GM18873 (cell line): ENCODE data around the gene C16orf90.
"Not testable (repeated sequence)": the region's sequence is repeated elsewhere in the genome, so short reads cannot be mapped to it uniquely, and the experiment has no call there.

ENCODE experiments used
- ATAC-seq: cut with Tn5 transposase; IDR thresholded peaks from one replicate; pipeline ENCODE4 v1.9.1; 2021; ENCODE audit warnings: mild to moderate bottlenecking, moderate library complexity, moderate number of reproducible peaks; ENCODE audit not compliant: unreplicated experiment, low FRiP score

The C16orf90 gene

DNA sequence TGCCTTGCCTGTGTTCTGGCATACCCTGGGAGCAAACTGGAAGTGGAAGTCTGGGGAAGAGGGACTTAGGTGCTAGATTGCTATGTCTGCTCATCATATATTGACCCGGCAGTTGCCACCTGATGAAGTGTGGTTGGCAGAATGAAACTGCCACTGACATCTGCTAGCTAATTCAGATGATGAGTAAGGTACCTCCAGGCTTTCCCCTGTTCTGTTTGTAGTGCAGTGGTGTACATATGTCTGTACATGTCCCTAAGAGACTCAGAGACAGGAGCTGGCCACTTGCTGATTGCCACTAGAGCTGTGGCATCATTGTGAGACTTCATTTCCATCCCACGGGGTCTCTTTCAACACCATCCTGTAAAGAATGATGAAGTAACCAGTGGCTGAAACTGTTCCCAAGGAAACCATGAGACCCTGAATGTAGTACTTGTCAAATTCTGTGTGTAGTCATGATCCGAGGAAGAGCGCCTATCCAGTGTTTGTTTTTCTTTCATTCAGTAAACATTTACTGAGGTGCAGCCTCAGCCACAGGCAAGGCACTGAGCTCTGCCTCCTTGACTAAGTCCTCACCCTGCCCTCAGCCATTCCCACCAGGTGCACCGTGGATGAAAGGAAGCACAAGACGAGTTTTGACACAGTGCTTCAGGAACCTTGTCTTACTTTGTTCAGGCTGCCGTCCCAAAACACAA, 18.7 kb upstream of the C16orf90 start:
- ATAC-seq = no peak

DNA sequence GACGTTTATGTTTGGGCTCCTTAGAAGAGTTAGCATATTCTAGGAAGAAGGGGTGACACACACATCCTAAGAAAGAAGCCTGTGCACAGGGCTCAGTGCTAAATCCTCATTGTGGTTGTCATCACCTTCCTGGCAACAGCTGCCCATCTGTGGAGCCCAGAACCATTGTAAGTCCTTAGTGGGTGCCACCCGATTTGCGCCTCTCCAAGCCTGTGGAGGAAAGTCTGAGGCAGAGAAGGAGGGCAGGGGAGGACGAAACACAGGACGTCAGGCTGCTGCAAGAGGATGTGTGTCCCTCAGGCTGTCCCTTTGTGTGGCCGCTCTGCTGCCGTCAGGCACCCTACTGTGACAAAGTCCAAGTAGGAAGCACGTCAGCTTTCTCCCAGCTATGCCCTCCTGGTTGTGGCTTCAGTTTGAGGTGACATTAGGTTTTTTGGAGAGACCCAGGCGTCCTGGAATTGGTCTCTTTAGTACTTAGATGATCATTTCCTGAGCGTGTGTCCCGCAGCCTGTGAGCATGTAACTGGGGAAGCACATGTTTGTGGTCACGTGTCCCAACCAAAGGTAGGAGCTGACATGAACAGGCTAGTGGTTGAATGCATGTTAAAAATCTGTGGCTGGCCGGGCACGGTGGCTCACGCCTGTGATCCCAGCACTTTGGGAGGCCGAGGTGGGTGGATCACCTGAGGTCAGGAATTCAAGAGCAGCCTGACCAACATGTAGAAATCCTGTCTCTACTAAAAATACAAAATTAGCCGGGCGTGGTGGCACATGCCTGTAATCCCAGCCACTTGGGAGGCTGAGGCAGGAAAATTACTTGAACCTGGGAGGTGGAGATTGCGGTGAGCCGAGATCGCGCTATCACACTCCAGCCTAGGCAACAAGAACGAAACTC, 16.2 kb upstream of the C16orf90 start:
- ATAC-seq = no peak

DNA sequence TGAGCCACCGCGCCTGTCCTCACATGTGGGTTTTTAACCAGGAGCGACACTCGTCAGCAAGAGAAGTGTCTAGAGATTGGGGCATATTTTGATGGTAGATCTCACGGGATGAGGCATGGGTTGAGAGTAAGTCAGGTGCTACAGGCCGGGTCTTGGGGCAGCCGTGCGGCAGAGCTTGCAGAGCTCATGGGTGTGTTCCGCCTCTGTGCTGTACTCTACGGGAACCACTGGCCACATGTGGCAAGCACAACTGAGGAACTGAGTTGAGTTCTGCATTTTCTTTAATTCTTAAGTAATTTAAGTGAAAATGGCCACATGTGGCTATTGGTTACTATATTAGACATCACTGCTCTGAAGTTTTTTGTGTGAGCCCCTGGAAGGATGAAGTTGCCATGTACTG, 15.1 kb upstream of the C16orf90 start:
- no peak for ATAC-seq

DNA sequence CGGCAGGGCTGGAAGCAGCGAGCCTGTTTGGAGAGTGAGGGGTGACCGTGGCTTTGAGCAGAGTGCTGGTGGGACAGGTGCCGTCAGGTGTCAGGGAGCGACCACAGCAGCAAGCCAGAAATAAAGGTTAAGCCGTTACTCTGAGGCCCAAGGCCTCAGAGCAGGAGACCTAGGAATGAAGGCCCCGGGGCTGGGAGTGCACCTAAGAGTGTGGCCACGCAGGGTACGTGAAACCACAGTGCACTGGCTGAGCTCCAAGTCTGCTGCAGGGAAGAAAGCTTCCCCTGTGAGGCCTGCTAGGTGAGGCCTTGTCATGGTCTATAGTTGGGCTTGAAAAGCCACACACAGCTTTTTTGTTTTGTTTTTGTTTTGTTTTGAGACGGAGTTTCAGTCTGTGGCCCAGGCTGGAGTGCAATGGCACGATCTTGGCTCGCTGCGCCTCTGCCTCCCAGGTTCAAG, 14.2 kb upstream of the C16orf90 start:
- ATAC-seq = no peak

DNA sequence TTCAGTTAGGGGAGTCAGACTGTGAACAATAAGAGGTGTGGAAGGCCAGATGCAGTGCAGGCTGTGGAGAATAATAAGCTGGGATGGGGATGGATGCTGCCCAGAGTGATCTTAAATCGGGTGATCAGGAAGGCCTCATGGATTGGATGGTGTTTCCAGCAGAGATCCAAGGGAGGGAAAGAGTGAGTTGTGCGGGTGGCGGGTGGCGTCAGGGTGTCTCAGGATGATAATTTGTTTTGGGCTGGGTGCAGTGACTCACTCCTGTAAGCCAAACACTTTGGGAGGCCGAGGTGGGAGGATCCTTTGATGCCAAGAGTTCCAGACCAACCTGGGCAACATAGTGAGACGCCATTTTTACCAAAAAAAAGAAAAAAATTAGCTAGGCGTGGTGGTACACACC, 13.4 kb upstream of the C16orf90 start:
- no peak for ATAC-seq

DNA sequence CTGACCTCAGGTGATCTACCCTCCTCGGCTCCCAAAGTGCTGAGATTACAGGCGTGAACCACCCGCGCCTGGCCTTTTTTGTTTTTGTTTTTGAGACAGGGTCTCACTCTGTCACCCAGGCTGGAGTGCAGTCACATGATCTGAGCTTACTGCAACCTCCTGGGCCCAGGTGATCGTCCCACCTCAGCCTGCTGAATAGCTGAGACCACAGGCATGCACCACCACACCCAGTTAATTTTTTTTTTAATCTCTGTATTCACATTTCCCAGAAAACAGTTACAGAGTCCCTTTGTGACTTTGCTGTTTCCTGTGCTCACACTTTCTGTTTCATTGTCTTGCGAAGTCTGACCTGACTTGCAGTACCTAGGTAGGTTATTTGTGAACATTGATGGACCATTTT, 8.2 kb upstream of the C16orf90 start:
- ATAC-seq = no peak

DNA sequence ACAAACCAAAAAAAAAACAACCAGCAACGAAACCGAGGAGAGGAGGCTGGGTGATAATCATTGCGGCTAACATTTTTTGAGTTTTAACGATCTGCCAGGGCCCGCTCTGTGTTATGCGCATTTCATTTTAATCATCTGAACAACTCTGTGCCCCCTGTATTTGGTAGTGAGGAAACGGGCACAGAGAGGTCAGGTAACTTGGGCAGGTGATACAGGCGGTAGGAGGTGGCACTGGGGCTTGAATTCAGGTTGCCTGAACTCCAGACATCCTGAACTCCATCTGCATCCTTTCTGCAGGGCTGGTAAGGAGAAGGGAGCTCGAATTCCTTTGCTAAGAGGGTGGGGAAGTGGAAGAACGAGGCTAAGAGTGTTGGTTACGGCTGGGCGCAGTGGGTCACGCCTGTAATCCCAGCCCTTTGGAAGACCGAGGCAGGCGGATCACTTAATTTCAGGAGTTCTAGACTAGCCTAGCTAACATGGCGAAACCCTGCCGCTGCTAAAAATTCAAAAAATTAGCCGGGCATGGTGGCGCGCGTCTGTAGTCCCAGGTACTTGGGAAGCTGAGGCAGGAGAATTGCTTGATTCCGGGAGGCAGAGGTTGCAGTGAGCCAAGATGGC, 6.6 kb upstream of the C16orf90 start:
- no peak for ATAC-seq

DNA sequence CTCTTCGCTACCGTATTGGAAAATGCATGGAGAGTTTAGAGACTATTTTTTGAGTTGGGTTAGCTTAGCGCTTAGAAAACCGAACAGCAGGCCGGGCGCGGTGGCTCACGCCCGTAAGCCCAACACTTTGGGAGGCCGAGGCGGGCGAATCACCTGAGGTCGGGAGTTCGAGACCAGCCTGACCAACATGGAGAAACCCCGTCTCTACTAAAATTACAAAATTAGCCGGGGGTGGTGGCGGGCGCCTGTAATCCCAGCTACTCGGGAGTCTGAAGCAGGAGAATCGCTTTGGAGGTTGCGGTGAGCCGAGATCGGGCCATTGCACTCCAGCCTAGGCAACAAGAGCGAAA, 6.1 kb upstream of the C16orf90 start:
- not testable (repeated sequence) for ATAC-seq

DNA sequence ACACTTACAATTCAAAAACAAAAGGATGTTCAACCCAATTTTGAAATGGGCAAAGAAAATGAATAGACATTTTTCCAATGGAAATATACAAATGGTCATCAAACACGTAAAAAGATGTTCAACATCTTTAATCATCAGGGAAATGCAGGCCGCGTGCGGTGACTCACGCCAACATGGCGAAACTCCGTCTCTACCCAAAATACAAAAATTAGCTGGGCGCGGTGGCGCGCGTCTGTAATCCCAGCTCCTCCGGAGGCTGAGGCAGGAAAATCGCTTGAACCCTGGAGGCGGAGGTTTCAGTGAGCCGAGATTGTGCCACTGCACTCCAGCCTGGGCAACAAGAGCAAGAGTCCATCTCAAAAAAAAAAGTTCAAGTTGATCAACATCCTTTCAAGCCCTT, 3.7 kb upstream of the C16orf90 start:
- no peak for ATAC-seq

DNA sequence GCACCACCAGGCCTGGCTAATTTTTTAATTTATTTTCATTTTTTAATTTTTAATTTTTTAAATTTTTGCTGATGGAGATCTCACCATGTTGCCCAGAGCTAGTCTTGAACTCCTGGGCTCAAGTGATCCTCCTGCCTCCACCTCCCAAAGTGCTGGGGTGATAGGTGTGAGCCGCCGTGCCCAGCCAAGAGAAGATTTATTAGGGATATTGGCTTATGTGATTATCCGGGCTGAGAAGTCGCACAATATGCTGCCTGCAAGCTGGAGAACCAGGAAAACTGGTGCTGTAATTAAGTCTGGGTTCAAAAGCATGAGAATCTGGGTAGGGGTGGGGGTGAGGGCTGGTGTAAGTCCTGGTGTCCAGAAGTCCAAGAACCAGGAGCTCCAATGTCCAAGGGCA, 2.5 kb upstream of the C16orf90 start:
- no peak for ATAC-seq

DNA sequence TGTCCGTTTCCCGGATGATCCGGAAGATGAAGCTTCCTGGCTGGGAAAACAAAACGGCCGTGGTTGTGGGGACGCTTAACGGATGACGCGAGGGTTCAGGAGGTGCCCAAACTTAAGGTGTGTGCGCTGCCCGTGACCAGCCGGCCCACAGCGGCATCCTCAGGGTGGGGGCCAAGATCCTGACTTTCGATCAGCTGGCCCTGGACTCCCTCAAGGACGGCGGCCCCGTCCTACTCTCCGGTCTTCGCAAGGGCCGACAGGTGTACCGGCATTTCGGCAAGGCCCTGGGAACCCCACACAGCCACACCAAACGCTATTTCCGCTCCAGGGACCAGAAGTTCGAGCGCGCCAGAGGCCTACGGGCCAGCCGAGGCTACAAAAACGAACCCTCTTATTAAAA, 1.1 kb upstream of the C16orf90 start:
- ATAC-seq = no peak

DNA sequence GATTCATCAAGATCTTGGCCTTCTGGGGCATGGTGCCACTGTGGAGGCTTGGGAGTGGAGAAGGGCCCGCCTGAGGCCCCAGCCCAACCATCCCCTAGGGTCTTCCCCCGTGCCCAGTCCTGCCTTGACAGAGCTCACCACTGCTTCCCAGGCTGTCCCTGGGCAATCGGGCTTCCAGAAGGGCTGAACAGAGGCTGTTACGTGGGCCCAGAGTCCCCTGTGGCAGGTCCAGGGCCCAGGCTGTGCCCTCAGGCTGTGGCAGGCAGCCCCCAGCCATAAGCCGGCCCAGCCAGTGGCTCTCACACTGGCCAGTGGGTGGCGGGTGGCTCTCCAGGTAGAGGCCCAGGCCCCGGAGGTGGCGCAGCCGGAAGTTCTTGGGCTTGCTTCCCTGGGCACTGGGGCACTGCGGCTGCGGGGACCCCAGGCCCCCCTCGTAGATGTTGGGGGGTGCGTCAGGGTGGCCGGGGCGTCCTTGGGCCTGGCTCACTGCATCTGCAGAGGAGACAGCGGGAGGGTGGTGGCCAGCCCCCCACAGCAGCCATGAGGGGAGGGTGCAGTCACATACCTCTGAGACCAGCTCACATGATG, 809 bp downstream of the C16orf90 start:
- no peak for ATAC-seq

DNA sequence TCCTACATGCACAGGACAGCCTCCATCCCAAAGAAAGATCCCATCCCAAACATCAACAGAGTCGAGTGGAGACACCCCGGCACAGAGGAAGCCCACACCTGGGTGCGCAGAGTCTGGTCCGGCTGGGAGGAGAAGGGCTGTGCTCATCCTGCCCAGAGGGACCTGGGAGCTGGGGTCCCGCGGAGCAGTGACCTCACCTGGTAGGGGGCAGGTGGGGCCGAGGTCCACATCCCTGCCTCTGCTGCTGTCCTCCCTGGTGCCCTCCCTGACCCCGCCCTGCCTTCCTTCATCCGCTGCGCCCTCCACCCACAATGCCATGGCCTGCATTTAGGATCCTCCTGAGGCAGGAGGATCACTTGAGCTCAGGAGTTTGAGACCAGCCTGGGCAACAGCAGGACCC, 2.9 kb downstream of the C16orf90 start:
- no peak for ATAC-seq

DNA sequence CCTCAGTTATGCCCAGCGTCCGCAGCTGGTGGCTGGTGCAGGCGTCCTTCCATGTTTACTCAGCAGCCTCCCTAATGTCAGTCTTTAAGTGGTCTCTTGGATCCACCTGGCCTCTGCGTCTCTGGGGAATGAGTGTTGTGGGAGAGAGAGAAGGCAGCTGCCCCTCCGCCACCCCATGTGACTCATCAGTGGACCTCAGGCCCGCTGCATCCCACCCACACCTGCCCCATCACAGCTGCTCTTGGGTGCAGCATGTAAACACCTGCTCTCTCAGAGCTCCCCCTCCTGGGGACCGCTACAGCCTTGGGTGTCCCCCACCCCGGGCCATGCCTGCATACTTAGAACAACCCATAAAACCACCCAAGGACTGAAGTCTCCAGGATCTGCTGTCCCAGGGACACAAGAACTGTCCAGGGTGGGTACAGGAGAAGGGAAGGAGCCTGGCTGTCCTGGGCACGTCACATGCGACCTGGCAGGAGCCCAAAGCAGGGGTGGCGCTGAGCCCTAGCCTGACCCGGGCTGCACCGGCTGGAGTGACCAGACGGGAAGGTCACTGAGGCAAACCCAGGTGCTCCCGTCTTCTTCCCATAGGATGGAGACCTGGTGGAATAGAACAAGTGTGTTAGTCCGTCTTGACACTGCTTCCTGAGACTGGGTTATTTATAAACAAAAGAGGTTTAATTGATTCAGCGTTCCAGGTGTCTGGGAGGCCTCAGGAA, 4.2 kb downstream of the C16orf90 start:
- ATAC-seq = no peak

DNA sequence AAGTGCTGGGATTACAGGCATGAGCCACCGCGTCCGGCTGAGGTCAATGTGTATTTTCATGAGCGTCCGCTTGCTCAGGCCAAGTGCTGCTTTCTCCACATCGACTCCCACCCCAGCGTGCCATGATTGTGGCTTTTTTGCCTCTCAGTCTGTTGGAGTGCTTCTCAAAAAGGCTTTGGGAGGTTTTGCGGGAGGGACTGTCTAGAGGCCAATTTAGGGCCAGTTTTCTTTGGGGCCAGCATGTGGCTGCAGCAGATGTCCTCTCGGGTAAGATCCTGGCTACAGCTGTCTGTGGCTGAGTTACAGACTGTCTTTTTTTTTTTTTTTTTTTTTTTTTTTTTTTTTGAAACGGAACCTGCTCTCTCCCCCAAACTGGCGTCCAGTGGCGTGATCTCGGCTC, 6.5 kb downstream of the C16orf90 start:
- ATAC-seq = no peak

DNA sequence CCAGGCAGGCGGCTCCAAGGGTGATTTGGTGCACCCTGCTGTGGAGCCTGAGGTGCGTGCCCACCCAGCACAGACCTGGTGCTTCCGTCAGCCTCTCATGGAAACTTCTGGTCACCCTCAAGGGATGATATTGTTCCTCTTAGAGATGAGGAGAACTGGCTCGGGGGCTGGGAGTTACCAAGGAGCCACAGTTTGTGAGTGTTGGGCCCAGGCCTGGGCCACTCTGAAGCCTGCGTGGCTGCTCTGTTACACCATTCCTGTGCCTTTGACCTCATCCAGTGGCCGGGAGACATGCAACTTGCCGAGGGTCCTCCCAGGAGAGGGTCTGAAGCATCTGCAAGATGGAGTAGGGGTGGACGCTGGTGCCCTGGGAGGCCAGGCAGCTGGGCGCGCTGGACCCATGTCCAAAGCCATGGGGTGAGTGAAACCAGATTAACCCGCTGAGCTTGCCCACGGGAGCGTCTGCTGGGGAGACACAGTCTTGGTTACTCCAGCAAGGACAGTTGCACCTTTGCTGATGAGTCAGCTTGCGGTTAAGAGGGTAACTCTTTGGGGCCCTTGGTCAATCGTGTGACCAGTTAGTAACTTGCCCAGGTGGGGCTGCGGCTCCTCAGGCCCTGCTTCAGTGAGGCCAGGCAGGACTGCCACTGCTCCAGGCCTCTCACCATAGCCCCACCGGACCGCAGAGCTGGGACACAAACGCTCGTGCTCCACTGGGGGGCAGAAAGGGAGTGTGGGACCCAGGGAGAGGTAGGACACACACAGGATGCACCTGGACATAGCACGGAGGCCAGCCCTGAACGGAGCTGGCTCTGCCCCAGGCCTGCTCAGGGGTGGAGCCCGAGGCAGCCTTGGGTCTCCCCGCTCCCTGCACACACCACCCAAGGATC, 7.5 kb downstream of the C16orf90 start:
- ATAC-seq = no peak

DNA sequence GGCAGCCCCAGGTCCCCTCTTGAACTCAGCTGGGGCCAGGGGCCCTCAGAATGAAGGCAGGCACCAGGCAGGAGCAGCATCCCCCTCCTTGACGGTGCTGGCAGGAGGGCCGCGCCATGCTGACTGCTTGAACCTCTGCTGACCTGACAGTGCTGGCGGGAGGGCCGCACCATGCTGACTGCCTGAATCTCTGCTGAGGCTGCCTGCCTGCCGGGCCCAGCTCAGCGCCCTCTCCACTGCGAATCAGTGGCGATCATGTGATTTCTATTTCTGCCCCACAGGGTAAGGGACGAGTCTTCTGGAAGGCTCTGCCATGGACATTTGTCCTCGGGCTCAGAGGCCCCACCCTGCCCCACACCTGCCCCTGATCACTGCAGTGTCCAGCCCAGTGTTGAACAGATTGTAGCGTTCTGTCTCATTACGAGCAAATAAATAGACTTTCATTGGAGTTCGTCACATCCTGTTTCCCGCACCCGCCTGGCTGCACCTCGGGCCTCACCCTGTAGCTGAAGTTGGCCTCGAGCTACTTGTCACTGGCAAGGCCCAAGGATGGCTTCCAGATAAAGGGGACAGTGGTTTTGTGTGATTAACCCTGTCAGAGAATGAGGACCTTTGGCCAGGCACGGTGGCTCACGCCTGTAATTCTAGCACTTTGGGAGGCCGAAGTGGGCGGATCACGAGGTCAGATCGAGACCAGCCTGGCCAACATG, 8.6 kb downstream of the C16orf90 start:
- ATAC-seq = no peak

DNA sequence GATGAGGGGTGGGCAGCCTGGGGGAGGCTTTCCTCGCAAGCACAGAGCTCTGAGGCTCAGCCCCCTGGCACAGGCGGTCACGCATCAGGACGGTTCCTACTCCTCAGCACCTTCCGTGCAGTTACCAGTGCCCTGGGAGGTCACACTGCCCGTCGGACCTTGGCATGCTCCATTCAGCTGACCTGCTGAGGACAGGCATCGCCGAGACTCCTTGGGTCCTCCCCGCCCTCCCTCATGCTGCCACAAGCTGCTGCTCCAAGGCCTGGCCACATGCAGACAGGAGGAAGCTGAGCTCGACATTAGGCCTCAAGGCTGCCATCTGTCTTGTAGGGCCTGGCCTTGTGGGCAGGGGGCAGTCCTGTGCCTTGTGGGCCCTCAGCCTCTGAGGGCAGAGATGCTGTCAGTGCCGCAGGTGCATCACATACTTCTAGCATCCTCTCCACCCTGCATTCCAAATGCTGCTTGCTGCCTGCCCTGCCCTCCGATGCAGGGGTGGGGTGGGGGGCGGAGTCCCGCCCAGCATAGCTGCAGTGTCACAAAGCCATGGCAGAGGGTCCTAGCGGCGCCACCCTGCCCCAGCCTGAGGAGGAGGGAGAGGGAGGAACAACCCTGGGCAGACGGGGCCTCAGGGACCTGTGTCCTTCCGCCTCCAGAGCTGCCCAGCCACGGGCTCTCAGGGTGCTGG, 9.3 kb downstream of the C16orf90 start:
- ATAC-seq = no peak
